ENCODE measurements around the gene DMC1.
"Not testable (repeated sequence)": the region's sequence is repeated elsewhere in the genome, so short reads cannot be mapped to it uniquely, and the experiment has no call there.

Gene DMC1

DNA sequence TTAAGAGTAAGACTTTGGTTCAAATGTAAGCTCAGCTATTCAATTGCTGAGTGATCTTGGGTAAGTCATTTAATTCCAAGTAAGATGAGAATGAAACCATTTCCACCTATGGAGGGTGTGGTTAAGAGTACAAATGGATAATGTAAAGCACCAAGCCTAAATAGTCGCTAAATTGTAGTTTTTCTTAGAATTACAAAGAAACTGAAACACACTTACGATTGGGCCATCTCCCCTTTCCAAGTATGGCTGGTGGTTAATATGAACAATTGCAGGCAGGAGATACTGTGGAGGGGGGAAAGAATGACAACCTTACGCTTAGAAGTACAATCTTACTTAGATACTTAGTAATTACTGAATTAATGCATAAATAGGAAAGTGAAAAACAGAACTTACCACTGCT, 72.1 kb downstream of the DMC1 start:
- no peak for DNase-seq

- DNase-seq, result no peak
These were observed 75.0 kb downstream of the DMC1 start for GRCh38 chr22:38494939-38495338.

DNA sequence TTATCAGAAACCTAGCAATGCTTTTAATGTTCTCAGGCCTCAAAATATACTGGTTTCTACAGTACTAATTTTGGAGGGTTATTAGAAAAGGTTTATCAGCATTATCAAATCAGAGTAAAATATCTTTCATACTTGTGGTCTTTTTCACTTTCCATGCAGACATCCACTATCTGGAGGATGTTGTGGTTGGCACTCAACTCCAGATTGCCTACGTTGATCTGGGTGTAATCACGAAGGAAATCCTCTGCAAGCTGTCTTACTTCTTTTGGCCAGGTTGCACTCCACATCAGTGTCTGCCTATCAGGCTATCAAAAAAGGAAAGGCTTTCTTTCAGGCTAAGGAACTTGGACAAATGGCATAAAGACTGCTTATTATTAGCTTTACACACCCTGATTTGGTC, 75.5 kb downstream of the DMC1 start:
- DNase-seq, result no peak

DNA sequence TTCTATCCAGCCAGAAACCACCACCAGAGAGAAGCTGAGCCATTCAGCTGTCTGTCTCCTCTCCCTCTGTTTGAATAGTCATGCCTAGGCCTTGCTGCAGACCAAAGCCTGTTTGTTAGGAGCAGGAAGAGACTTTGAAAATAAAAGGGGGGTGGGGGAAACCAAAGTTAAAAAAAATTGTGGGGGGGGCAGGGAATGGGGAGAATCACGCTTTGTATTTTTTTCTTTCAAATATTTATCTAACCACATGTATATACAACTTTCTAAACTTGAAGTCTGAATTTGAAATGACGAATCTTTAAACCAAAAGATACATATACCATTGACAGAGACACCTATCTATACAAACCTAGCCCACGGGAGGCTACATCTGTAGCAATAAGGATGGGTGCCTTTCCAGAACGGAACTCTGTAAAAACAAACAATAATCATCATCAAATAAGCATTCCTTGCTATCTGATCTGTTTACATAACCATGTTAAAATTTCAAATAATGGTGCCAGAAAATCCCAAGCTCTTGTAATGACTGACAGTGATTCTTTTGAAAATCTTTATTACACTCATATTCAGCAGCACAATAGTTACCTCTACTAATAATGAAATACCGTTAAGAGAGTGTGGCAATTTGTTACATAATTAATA, 78.2 kb downstream of the DMC1 start:
- no peak for DNase-seq

- DNase-seq, result no peak
These were observed 79.1 kb downstream of the DMC1 start for GRCh38 chr22:38490915-38491314.

- DNase-seq, result no peak
These were observed 79.5 kb downstream of the DMC1 start for GRCh38 chr22:38490475-38490874.

DNA sequence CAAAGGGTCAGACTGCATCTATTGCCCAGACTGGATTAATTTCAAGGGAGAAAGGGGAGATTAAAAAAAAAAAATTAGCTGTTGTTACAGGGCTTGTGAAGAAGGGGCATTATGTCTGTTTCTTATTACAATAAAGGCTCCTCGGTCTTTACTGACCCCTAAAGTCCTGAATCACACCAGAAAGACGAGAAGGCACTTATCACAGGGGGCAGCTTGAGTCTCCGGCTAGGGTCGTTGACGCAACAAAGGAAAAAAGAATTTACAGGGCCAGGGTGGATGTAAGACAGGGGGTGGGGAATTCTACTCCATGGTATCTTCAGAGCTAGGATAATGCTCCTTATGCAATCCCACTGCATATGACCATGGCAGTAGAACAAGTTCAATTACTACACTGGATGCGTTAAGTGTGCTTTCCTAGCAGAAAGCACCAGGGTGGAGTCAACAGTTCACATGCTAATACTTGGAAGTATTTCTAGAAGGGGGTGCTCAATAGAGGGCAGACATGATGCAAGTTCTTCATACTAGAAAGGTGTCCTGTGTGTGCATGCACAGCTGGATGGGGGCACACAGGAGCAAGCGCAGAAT, 80.3 kb downstream of the DMC1 start:
- no peak for DNase-seq

DNA sequence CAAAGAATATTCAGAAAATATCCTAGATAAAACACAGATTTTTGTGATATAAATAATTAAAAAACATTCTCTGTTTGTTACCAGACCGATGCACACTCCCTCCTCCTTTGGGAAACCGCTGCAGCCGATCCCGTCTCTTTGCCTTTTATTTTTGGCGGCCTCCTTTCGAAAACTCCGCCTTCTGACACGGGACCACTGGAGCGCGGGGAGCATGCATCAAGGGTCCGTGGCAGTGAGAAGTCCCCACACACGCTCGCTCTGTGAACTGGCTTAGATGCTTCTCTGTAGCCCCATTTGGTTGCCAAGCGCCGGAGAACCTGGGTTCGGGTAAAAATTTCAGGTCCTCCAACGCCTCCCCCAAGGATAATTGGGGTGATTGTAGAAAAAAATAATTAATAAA, 80.8 kb downstream of the DMC1 start:
- no peak for DNase-seq

DNA sequence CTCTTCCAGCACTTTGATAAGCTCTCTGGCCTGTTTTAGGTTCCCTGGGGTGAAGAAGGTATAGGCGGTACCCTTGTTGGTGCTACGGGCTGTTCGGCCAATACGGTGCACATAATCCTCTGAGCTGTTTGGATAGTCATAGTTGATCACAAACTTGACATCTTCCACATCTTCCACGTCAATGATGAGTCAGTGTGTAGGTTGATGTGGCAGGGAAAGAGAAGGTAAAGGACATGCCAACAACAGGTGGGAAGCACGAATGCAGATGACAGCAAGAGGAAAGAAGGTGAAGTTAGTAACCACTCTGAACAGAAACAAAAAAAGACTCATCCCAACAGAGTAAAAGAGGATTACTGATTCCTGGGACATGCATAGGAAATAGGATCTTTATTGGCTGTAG, 82.0 kb downstream of the DMC1 start:
- no peak for DNase-seq

- no peak for DNase-seq
These were observed 84.2 kb downstream of the DMC1 start for GRCh38 chr22:38485783-38486182.

DNA sequence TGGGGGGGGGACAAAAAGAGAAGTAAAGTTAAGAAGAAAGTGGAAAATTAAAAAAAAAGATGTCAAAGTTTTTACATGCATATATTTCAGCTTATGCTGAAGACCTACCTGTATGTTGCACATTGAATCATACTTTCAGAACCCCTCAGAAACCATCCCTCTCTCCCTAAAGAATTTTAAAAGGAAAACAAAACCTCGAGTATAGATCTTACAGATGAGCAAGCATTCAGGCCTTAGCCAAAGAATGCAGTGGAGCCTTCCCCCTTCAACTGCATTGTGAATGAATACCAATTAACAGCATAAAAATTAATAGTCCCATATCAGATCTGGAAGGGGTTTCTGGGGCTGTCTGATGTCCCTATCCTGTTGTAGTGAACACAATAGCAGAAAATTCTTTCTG, 85.7 kb downstream of the DMC1 start:
- DNase-seq, result no peak

- no peak for DNase-seq
These were observed 87.2 kb downstream of the DMC1 start for GRCh38 chr22:38482662-38483308.

DNA sequence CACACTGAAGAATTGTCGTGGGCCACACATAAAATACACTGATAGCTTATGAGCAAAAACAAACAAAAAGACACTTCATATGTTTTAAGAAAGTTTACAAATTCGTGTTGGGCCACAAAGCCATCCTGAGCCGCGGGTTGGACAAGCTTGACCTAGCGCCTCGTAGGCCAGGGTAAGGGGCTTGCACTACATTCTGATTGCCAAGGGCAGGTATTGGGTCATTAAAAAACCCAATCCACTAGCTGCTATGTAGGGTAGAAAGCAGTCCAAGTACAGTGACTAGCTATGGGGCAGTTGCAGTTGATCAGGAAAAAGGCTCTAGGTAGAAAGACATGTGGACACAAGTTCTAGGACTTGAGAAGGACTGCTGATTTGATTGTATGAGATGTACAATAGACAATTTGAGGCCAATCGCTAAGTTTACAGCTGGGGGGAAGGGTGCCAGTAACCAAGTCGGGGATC, 88.1 kb downstream of the DMC1 start:
- no peak for DNase-seq

GRCh38 chr22:38481162-38481870, 88.7 kb downstream of the DMC1 start:
- DNase-seq, result no peak

DNA sequence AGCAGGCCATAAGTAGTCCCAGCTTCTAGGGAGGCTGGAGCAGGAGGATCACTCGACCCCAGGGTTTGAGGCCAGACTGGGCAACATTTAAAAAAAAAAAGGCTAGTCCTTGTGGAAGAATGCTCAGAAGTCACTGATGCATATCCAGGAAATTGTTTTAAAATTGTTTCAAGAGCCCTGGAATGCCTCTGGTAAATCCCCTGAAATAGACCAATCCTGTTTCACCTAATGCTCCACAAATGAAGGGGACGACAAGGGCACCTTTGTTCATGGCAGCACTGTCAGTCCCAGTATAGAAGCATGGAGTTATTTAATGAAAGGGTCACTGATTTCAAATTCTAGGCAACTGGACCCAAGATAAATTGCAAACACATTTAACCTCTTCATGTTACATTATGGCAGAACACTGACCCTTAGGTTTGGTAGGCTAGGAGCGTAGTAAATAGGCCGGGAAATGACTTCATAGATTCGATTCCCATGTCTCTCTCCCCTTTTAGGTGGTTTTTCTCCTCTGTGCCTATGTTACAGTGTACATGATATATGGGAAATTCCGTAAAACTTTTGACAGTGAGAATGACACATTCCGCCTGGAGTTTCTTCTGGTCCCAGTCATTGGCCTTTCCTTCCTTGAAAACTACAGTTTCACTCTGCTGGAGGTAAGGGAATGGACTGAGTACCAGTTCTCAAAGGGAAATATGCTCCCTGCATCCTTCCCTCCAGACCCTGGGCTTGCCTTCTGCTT, 90.7 kb downstream of the DMC1 start:
- no peak for DNase-seq

GRCh38 chr22:38477585-38477984, 92.4 kb downstream of the DMC1 start:
- DNase-seq, result no peak

- no peak for DNase-seq
These were observed 95.9 kb downstream of the DMC1 start for GRCh38 chr22:38474003-38474607.

DNA sequence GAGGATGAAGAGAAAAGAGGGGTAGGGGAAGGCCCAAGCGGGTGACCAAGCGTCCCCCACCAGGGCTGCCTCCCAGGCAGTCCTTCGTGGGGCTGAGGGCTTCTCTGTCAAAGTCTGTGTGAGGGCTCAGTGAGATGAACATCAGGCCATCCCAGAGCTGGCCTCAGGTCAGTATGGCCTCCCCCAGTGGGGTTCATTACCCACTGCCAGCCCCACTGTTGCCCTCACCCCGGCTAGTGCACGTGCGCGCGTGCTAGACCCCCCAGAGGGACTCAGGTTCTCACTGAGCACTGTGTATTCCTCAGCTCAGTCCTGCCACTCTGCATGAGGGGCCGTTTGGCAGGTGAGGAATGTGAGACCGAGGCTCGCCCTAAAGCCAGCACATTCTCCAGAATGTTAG, 98.7 kb downstream of the DMC1 start:
- no peak for DNase-seq

- DNase-seq, result not testable (repeated sequence)
These were observed 99.8 kb downstream of the DMC1 start for GRCh38 chr22:38470179-38470578.

- DNase-seq, result no peak
These were observed 100.6 kb downstream of the DMC1 start for GRCh38 chr22:38469306-38469781.
